C1 segment of cervical spinal cord (tissue), 14 donors: ENCODE data around the gene ZIC1.

ENCODE experiments used
- DNase-seq, 14 donors: peaks; one replicate each; lab custom pipeline; 2025; lab: John Stamatoyannopoulos, UW

ZIC1 gene

GRCh38 chr3:147380387-147380951 is 28.7 kb upstream of the ZIC1 start:
- no peak for DNase-seq

GRCh38 chr3:147380977-147381376 is 28.2 kb upstream of the ZIC1 start:
- DNase-seq, result no peak

- DNase-seq, result no peak
These were observed 27.6 kb upstream of the ZIC1 start for GRCh38 chr3:147381596-147381995.

GRCh38 chr3:147383617-147384016 is 25.5 kb upstream of the ZIC1 start:
- DNase-seq, result no peak

- DNase-seq, result no peak
These were observed 24.7 kb upstream of the ZIC1 start for GRCh38 chr3:147384210-147385058.

- DNase-seq, result no peak
These were observed 23.8 kb upstream of the ZIC1 start for GRCh38 chr3:147385059-147386012.

- no peak for DNase-seq
These were observed 21.8 kb upstream of the ZIC1 start for GRCh38 chr3:147387291-147387884.

GRCh38 chr3:147387885-147388699 is 21.1 kb upstream of the ZIC1 start:
- DNase-seq, result no peak

- DNase-seq, result no peak
These were observed 20.2 kb upstream of the ZIC1 start for GRCh38 chr3:147388700-147389580.

- DNase-seq, result no peak
These were observed 19.4 kb upstream of the ZIC1 start for GRCh38 chr3:147389717-147390116.

- no peak for DNase-seq
These were observed 18.3 kb upstream of the ZIC1 start for GRCh38 chr3:147390589-147391569.

- DNase-seq, result peak in 11 of 14 donors; percentile 38 to 96 (median 64)
These were observed 17.2 kb upstream of the ZIC1 start for GRCh38 chr3:147391781-147392624.

GRCh38 chr3:147392625-147392946 is 16.6 kb upstream of the ZIC1 start:
- DNase-seq, result no peak

GRCh38 chr3:147393261-147393942 is 15.8 kb upstream of the ZIC1 start:
- DNase-seq, result peak in 9 of 14 donors; percentile 38 to 83 (median 69)

- peak in 2 of 14 donors; percentile 26 to 38 for DNase-seq
These were observed 15.0 kb upstream of the ZIC1 start for GRCh38 chr3:147393943-147394883.

- no peak for DNase-seq
These were observed 14.3 kb upstream of the ZIC1 start for GRCh38 chr3:147394884-147395225.
